HTR-8/SVneo (cell line): ENCODE measurements around the gene GALR2.
A peak's percentile ranks its signal among the peaks of the same experiment; 100 is the strongest.

Experiments used
- DNase-seq: peaks from one replicate; pipeline ENCODE4 v3.0.0; 2011; ENCODE audit warnings: low spot score, mixed read lengths; ENCODE audit not compliant: insufficient read length
- FAIRE-seq: peaks from 2 replicates; lab custom pipeline; 2011; peaks lifted over from hg19 to GRCh38; lab: Jason Lieb, UNC

GALR2 gene

DNA sequence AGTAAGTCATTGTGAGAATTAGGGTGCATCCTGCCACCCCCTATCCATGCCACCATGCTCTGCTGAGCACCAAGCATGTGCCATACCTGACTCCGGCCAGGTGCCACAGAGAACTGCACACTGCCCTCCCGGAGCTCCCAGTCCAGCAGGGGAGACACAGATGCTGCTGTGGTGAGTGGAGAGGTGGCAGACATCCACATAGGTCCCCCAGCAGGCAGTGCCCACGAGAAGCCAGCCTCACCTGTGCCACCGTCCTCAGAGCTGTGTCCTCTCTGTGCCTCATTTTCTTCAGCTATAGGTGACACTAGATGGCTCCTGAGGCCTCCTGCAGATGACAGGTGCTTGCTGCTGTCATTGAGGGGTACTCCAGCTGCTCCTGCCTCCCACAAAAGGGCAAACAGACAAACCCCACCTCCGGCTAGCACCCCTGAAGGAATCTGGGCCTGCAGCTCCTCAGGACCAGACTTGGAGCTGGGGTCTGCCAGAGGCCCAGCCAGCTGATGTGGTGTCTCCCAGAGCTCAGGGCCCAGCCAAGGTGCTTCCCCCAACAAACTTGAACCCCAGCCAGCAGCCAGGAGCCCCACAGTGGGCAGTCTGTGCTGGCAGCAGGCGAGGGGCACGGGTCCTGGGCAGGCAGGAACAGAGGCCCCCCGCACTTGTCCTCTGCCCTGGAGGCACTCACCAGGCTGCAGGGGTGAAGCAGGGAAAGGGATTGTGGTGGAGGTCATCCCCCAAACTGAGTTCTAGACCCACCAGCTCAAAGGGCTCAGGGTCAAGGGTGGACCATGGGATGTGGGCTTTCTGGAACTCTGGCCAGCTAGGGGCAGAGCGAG, 49.4 kb downstream of the GALR2 start:
- DNase-seq = no peak
- no peak for FAIRE-seq

GRCh38 chr17:76124582-76125390, 50.2 kb downstream of the GALR2 start:
- no peak for DNase-seq
- FAIRE-seq = peak; percentile 73

DNA sequence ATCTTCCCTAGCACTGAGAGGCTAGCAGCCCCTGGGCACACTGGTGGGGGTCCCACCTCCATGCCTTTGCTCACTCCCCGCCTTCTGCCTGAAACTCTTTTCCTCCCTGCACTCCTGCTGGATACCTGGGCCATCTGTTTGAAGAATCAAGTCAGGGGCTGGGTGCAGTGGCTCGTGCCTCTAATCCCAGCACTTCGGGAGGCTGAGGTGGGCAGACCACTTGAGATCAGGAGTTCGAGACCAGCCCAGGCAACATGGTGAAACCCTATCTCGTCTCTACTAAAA, 50.8 kb downstream of the GALR2 start:
- no peak for FAIRE-seq
- no peak for DNase-seq

GRCh38 chr17:76125922-76126321, 51.3 kb downstream of the GALR2 start:
- FAIRE-seq = no peak
- DNase-seq = no peak
